Hepatic stellate cell (primary cell): ENCODE measurements around the gene NVL.
A peak's percentile ranks its signal among the peaks of the same experiment; 100 is the strongest.
"Not testable (repeated sequence)": the region's sequence is repeated elsewhere in the genome, so short reads cannot be mapped to it uniquely, and the experiment has no call there.

ENCODE experiments used
- DNase-seq: peaks from one replicate; pipeline ENCODE4 v3.0.0; 2011; ENCODE audit warnings: low spot score

Gene NVL

DNA sequence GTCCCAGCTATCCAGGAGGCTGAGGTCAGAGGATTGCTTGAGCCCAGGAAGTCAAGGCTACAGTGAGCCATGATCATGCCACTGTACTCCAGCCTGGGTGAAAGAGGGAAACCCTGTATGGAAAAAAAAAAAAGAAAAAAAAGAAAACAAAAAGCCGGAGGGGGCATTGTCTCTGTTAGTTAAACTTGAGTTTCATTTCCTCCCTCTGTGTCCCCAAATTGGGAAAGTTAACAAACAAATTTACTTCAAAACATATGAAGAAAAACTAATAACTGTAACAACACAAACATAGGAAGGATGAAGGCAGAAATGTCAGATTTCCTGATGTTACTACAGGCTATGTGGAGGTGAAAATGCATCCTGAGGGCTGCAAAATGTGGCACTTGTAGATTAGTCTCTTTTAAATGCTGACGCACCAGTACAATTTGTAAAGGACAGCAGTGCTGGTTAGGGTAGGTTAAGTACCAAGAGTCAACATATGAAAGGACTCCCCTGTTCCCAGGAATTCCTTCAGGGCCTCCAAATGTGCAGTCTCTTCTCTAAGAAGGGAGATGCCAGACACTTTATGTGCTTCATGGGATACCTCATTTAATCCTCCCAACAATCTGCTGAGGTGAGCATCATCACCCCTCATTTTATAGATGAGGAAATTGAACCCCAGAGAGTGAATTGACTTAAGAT is 94.0 kb downstream of the NVL start:
- DNase-seq: no peak

- DNase-seq: no peak
Observed at GRCh38 chr1:224234017-224234416, 96.0 kb downstream of the NVL start.

DNA sequence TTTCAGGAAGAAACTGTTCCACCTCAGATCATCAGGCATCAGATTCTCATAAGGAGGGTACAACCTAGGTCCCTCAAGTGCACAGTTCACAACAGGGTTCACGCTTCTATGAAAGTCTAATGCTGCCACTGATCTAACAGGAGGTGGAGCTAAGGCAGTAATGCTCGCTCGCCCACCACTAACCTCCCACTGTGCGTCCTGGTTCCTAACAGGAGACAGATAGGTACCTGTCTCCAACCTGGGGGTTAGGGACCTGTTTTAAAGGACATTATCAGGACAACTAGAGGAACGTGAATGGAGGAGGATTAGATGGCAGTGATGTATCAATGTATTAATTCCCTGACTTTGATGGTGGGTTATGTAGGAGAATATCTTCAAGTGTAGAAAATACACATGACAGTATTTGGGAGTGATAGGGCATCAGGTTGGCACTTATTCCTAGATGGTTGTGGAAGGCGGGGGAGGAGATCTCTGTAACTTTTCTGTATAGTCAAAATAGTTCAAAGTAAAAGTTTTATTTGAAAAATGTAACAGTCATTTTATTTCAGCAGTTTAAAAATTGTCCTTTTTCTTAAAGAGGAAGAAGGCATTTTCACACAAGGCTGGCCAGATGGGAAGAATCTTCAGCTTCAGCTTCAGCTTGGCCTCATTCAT is 103.0 kb downstream of the NVL start:
- DNase-seq: no peak

GRCh38 chr1:224223819-224224714 is 105.9 kb downstream of the NVL start:
- DNase-seq: peak; percentile 75

- no peak for DNase-seq
Observed at GRCh38 chr1:224219612-224220059, 110.3 kb downstream of the NVL start.

DNA sequence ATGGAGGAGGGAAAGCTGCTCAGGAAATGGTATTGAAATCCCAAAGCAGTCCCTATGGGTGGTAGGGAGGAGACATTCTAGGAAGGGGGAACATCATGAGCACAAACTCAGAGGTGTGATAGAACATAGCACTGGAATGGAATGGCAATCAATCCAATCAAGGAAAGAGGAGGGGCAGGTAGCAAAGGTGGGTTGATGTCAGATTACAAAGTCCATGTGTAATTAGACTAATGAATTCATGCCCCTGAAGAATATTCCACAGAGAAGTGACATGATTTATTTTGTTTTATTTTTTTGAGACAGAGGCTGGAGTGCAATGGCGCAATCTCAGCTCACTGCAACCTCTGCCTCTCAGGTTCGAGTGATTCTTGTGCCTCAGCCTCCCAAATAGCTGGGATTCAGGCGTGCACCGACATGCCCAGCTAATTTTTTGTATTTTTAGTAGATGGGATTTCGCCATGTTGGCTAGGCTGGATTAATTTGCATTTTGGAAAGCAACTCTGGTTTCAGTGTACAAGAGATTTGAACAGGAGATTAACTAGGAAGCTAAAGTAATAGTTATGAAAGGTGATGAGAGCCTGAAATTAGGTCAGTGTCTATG is 110.9 kb downstream of the NVL start:
- no peak for DNase-seq

DNA sequence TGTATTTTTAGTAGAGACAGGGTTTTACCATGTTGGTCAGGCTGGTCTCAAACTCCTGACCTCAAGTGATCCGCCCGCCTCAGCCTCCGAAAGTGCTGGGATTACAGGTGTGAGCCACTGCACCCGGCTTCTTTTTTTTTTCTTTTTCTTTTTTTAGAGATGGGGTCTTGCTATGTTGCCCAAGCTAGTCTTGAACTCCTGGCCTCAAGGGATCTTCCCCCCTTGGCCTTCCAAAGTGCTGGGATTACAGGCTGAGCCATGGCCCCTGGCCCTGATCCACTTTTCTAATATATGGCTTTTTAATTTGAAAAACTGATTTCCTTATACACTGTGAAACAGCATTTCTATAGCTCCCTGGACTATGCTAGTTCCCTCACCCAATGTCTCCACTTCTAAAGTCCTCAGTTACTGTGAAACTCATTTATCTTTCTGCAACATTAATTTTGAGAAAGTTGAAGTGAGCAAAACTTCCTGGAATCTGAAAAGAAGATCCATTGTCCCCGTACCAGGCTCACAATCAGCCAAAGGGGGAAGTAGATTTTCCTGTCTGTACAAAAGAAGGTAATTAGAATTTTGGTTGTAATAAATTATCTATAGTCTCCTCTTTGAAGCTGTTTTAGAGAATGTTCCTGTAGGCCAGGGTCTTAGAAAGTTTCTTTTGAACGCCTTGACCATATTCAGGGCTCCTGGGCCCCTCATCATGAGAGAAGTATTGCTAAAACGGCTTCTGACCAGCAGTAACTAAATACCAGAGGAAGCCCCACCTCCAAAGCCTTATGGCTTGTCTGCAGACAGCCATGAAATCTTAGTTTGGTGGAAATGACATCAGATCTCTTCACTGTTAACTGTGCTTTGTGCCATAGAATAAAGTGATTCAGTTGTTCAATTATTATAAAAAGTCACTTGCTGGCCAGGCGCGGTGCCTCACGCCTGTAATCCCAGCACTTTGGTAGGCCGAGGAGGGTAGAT is 112.0 kb downstream of the NVL start:
- DNase-seq: no peak

DNA sequence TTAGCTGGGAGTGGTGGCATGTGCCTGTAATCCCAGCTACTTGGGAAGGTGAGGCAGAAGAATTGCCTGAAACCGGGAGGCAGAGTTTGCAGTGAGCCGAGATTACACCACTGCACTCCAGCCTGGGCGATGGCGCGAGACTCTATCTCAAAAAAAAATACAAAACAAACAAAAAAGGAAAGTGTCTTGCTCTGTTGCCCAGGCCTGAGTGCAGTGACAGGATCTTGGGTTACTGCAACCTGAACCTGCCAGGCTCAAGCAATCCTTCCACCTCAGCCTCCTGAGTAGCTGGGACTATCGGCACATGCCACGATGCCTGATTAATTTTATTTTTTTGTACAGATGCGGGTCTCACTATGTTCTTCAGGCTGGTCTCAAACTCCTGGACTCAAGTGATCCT is 113.6 kb downstream of the NVL start:
- DNase-seq: no peak

DNA sequence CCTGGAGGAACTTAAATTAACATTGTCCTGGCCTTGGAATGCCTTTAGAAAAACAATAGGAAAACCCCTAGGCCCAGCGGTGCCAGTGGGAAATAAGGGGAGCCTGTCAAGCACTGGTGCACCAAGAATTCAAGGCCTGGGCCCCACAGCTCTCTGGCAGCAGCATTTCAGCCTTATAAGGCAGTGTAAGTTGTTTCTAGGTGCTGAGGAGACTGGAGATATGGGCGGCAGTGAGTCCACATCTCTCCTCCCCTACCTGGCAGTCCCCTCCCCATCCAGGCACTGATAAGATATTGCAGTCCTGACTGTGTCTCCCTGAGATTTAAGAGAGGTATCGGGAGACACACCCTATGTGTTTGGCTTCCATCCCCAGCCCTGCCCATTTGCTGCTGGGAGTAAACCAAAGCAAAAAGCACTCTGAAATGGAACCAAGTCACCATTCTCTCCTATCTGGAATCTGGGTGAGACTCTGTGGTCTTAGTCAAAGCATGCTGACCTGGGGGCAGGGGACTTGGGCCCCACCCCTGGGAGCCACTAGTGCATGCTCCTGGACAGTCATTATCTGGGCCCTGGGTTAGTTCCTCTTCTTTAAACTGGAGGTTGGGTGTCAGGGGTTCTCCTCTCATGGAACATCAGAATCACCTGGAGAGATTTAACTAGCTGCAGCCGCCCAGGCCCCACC is 116.4 kb downstream of the NVL start:
- no peak for DNase-seq

DNA sequence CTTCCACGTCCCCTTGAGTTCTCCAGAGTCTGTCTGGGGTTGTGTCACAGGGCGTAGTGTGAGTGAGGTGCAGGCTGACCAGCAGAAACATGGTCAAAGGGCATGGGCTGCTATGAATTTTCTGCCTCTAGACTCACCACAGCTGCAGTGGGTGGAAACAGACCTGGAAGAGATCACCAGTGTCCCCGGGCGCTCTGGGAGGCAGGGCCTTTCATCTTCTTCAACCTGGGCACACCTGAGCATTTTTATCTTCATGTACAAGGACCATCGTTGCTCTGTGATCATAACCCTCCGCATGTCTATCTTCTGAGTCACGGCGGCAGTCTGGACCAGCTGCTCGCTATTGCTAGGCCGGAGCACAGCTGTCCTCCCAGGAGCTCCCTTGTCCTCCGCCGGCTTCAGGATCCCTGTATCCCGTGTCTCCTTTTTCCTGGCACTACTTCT is 117.3 kb downstream of the NVL start:
- no peak for DNase-seq

DNA sequence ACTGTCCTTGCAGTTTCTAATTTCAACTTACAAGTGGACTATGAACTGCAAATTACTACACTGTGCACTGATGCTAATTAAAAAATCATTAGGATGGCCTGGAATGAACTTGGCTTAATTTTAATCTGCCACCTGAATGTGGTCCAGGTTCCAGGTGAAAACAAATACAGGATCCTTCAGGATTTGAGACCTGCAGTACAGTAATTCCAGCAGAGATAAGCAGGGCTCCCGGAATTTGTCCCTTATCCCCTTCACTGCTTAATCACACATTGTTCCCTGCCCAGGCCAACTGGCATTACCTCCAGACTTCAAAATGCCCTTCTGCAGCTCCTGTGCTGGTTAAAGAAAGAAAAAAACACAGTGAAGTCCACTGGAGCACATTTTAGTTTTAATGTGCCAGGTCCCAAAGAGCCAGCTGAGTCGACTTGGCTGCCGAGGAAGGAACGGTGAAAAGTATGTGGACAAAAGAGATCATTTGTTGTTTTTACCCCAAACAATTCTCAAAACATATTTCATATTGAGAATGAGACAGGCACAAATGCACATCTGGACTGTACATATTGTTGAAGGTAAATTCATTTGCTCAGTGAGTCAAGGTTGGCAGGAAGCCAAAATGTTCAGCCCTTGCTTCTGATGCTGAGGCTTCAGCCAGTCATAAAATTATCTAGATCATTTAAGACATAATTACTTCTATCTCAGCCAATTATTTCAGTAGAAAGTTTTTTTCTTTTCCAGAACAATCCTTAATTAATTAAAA is 118.6 kb downstream of the NVL start:
- no peak for DNase-seq

- DNase-seq: not testable (repeated sequence)
Observed at GRCh38 chr1:224205931-224206538, 123.9 kb downstream of the NVL start.

DNA sequence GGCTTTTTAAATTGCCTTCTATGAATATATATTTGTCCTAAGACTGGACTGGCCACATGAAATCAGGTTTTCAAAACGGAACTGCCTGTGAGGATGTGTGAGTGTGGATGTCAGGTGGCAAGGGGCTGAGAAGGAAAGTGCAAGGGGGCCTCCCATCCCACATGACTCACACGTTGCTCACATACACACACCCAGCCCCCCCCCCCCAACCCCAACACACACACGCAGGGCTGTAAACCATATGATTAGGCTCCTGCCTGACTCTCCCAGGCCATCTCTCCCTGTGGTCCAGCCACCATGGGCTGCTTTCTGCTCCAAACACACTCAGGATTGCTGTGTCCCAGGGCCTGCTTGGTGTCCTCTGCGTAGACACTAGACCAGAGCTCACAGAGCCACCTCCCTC is 124.5 kb downstream of the NVL start:
- peak; percentile 60 for DNase-seq

- peak; percentile 31 for DNase-seq
Observed at GRCh38 chr1:224203243-224204016, 126.5 kb downstream of the NVL start.

DNA sequence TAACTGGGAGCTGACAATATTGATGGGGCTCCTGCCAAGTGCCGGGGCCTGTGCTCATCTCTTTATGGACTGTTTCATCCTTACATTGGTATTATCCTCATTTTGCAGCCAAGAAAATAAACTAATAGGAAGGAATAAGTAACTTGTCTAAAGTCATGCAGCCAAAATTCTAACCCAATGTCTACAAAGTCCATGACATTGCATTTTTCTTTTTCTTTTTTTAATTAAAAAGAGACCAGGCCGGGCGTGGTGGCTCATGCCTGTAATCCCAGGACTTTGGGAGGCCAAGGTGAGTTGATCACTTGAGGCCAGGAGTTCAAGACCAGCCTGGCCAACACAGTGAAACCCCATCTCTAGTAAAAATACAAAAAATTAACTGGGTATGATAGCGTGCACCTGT is 128.1 kb downstream of the NVL start:
- DNase-seq: no peak

- DNase-seq: no peak
Observed at GRCh38 chr1:224201383-224201782, 128.6 kb downstream of the NVL start.

GRCh38 chr1:224199679-224200078 is 130.3 kb downstream of the NVL start:
- no peak for DNase-seq

GRCh38 chr1:224198572-224198971 is 131.4 kb downstream of the NVL start:
- no peak for DNase-seq
